ENCODE data around the gene ZBTB8A.
"Not testable (repeated sequence)": the region's sequence is repeated elsewhere in the genome, so short reads cannot be mapped to it uniquely, and the experiment has no call there.

Gene ZBTB8A

DNA sequence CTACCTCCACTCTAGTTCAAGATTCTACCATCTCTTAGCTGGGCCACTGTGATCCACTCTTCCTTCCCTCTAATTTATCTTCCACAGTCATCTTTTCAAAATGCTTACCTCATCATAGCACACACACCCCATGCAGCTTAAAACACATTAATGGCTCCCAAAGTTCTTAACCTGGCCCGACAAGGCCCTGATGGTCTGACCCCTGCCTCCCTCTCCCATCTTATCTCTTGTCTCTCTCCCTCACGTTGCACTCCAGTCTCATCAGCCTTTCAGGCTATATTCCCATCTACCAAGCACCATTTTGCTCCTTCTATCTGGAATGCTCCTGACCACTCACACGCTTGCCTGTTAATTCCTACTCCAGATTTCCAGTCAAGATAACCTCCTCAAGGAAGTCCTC is 2.5 kb upstream of the ZBTB8A start:
- DNase-seq, result no peak

DNA sequence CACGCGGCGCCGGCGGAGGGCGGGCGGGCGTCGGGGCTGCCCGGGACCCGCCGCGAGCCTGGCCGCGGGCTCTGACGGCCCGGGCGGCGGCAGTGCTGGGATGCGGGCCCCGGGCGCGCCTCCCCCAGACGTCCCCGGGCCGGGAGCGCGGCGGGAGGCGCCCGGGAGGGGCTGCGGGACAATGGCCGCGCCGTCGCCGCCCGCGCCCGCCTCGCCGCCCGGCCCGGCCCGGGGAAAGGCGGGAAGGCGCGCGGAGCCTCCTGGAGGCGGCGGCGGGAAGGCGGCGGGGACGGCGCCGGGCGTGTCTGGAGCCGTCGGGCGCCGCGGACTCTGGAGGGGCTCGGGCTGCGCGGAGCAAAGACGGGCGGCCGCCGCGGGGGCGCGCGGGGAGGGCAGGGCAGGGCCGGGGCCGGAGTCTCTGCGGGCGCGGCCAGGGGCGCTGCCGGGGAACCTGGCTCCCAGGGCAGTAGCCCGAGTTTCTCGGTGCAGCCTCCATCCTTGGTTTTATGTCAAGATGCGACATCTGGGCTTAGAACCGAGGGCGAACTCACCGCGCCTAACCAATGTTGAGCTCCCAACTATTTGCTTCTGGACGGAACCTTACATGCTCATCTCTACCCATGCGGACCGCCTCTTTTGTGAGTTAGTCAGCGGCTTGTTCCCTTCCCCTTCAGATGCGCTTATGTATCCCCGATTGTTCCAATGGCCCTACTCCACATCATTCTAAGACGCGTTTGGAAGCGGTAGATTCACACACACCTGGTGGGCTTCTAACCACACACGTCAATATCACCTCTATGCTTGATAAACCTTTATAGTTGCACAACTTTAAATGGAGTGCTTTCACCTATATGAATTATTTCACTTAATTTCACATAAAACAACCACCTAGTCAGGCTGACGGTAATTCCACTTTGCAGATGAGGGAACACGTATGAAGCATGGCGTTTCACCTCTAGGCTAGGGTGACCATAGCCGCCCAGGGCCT is 651 bp downstream of the ZBTB8A start:
- peak in 23 of 56 donors; percentile 2 to 60 (median 15) for DNase-seq

DNA sequence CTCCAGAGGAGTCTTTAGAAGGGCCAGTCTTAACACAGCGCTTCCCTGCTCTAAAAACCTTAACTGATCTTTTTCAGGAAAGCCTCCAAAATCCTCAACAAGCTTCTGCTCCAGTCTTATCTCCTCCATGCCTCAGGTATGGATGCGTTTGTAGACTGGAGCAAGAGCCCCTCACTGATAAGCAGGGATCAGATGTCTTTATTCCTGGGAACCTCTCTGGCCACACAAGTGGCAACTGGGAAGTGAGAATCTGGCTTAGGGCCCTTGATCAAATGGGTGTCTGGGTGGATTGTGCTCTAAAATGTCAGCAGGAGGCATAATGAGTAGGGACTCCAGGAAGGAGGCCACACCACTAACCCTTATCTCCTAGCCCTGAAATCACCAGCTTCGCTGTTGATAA is 1.4 kb downstream of the ZBTB8A start:
- no peak for DNase-seq

DNA sequence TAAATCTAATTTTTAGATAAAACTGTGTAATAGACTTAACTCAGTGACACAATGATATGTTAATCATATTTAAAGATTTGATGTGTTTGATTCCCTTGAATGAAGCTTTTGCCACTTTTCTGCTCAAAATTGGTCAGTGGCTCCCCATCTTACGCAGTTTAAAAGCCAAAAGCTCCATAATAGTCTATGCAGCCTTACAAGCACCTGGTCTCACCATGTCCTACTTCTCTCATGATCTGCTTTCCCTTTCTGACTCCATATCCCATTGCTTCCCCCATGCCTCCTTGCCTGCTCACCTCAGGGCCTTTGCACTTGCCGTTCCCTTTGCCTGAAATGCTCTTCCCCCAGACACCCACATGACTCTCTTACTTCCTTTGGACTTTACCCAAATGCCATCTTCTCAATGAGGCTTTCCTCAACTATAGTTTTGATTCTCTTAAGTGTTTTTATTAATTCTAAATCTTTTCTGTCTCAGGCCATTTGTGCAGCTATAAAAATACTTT is 1.9 kb downstream of the ZBTB8A start:
- DNase-seq, result no peak

DNA sequence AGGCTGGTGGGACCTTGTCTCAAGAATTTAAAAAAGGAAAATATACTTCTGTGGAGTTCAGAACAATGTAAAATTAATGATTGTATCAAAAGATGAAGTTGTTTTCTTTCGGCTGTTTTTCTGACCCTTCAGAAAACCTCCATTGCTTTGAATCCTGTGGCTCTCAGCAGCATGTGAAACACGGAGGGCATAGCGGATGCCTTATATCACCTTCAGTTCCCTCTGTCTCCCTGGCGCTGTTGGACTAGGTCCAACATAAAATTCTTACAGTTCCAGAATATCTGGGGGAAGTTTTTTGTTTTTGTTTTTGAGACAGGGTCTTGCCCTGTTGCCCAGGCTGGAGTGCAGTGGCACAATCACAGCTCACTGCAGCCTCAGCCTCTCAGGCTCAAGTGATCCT is 7.4 kb downstream of the ZBTB8A start:
- DNase-seq, result no peak

DNA sequence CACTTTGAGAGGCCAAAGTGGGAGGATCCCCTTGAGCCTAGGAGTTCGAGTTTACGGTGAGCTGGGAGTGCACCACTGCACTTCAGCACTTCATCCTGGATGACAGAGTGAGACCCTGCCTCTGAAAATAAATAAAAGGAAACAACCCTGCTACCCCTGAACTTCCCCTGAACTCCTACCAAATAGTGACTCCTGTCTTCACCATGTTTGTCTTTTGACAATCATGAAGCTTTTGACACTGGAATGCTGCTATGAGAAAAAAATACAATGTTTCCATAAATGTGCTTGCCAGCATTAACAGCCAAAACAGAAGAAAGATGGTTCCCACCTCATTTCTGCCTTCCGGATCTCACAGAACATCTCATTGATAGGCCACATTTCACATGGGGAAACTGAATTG is 10.4 kb downstream of the ZBTB8A start:
- no peak for DNase-seq

DNA sequence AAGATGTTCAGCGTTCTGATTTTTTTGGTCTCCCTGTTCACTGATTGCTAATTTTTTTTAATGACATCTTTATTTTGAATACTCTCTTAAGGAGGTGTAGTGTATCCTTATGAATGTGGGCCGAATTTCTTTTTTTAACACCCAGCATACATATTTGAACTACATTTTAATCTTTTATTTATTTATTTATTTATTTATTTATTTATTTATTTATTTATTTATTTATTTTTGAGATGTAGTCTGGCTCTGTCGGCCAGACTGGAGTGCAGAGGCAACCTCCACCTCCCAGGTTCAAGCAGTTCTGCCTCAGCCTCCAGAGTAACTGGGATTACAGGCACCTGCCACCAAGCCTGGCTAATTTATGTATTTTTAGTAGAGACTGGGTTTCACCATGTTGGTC is 15.1 kb downstream of the ZBTB8A start:
- no peak for DNase-seq

DNA sequence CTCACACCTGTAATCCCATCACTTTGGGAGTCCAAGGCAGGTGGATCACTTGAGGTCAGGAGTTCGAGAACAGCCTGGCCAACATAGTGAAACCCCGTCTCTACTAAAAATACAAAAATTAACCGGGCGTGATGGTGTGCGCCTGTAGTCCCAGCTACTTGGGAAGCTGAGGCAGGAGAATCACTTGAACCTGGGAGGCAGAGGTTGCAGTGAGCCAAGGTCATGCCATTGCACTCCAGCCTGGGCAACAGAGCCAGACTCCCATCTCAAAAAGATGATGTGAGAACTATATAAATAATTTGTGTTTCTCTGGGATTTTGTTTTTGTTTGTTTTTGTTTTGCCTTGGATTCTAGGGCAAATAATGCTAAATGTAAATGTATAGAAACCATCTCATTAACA is 17.8 kb downstream of the ZBTB8A start:
- not testable (repeated sequence) for DNase-seq

DNA sequence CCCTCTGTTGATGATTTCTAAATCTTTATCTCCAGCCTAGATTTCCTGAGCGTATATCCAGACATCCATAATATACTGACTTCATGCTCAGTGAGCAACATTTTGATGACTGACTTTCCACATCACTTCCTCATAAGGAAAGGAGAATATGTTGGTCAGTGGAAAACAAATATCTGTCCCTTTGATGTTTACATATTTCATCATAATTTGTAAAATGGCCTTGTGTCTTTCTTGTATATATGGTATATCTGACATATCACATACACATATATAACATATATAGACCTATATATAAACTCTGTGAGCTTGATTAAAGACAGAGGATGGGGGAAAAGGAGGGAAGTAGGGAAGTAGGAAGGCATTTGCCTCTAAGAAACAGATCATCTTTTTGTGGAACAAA is 18.6 kb downstream of the ZBTB8A start:
- no peak for DNase-seq

DNA sequence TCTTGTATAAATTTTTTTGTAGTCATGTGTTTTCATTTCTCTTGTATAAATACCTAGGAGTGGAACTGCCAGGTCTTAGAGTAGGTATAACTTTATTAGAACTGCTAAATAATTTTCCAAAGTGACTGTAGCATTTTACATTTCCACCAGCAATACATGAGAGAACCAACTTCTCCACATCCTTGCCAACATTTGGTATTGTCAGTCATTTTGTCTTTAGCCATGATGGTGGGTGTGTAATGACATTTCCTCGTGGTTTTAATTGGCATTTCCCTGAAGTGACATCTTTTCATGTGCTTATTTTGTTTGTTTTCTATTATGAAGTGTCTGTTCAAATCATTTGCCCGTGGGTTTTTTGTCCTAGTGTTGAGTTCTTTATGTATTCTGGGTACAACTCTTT is 29.7 kb downstream of the ZBTB8A start:
- no peak for DNase-seq

DNA sequence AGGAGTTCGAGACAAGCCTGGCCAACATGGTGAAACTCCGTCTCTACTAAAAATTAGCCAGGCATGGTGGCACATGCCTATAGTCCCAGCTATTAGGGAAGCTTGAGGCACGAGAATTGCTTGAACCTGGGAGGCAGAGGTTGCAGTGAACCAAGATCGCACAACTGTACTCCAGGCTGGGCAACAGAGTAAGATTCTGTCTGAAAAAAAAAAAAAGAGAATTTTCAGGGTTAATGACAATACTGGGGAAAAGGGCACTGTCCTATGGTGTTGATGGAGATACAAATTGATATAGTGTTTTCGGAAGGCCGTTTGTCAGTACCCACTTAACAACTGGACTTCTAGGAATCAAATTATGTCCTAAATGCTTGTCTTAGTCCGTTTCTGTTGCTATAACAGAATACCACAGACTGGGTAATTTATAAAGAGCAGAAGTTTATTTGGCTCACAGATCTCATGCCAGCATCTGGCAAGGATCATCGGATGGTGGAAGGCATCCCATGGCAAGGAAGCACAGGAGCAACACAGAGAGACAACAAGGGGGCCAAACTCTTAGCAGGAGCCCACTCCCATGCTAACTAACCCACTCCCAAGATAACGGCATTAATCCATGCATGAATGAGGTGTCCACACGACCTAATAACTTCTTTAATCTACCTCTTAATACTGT is 41.3 kb downstream of the ZBTB8A start:
- DNase-seq, result no peak

DNA sequence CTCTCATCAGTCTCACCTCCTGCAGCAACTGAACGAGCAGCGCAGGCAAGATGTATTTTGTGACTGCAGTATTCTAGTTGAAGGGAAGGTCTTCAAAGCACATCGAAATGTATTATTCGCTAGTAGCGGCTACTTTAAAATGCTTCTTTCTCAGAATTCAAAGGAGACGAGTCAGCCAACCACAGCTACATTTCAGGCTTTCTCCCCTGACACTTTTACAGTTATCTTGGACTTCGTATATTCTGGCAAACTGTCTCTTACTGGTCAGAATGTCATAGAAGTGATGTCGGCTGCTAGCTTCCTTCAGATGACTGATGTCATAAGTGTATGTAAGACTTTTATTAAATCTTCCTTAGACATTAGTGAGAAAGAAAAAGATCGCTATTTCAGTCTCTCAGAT is 53.7 kb downstream of the ZBTB8A start:
- no peak for DNase-seq

DNA sequence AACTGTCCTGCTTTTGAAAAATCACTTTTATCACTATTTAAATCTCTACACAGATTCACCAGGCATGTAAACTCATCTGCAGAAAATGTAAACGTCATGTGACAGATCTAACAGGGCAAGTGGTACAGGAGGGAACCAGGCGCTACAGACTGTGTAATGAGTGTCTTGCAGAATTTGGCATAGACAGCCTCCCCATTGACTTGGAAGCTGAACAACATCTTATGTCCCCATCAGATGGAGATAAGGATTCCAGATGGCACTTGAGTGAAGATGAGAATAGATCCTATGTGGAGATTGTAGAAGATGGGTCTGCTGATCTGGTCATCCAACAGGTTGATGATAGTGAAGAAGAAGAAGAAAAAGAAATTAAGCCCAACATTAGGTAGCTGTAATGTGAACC is 60.8 kb downstream of the ZBTB8A start:
- DNase-seq, result no peak

DNA sequence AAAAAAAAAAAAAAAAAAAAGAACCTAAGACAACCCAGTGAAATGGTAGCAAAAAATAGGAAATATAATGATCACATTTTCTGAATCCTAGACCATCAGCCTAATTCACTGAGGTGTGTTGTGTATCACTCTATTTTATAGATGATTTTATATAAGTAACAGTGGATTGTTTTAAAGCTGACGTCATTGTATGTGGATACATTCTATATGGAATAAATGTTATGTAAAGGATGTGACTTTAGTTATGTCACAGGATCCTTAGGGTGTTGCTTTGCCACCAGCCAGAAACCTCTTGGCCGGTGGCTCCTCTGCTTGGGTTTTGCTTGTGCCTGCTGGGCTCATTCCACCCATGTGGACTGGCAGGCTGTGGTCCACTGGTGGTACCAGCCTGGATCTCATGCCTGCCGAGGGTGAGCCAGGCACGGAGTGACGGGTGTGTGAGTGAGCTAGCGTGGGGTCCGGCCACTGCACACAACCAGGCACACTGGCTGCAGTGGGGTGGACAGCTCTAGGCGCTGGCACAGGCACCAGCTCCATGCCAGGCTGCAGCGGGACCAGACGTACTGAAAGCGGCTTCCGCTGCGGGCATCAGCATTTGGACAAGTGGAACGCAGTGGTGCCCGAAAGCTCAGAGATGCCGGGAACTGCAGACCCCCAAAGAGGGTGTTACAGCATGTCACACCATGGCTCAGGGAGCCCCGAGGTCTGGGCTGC is 66.6 kb downstream of the ZBTB8A start:
- DNase-seq, result no peak

DNA sequence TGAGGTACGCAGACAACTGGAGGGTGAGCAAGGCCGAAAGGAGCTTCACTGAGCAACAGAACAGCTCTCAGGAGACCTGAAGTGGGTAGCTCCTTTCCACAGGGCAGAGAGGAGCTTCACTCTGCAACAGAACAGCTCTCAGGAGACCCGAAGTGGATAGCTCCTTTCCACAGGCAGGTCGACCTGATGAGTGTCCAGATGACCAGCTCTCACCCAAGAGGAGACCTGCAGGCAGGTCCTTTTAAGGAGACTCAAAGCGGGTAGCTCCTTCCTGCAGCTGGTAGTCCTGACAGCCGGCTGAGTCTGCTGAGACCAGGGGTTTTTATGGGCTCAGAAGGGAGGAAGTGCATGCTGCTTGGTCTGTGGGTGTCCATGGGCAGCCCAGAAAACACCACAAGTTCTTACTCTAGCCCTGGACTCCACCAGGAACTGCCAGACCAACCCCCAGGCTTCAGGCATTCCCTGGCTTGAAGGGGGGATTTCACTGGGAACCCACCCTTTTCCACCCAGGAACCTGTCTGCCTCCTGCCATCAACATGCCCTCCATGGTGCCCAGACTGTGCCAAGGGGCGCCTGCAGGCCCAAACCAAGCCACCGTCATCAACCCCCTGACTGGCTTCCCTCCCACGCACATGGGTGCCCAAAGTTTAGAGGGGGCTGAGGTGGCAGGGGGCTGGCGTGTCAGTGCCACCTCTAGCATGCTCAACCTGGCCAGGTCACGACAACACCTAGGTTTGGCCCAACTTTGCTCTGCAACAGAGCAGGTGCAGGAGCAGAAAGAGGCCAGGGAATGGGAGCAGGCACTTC is 67.5 kb downstream of the ZBTB8A start:
- no peak for DNase-seq

DNA sequence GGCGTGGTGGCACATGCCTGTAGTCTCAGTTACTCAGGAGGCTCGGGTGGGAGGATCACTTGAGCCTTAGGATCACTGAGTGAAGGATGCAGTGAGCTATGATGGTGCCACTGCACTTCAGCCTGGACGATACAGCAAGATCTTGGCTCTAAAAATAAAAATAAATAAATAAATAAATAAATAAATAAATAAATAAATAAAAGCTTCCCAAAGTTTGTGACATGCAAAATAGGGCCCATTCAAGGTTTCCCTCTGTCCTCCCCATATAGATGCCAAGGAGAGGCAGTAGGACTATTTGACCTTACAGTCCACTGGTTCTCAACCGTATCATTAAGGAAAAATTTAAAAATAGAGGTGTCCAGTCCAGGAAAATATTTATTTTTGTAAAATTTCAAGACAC is 70.0 kb downstream of the ZBTB8A start:
- no peak for DNase-seq

DNA sequence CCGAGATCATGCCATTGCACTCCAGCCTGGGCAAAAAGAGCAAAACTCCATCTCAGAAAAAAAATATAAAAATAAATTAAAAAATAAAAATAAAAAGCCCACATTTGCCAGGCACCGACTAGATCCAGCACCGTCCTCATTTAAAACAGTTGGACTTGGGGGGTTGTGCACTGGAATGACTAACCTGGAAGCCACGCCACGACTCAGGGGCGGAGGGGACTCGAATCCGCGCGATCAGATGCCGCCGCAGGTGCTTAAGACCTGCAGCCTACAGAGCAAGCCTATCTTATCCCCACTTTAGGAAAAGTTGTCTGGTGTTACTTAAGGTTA is 72.6 kb downstream of the ZBTB8A start:
- no peak for DNase-seq

DNA sequence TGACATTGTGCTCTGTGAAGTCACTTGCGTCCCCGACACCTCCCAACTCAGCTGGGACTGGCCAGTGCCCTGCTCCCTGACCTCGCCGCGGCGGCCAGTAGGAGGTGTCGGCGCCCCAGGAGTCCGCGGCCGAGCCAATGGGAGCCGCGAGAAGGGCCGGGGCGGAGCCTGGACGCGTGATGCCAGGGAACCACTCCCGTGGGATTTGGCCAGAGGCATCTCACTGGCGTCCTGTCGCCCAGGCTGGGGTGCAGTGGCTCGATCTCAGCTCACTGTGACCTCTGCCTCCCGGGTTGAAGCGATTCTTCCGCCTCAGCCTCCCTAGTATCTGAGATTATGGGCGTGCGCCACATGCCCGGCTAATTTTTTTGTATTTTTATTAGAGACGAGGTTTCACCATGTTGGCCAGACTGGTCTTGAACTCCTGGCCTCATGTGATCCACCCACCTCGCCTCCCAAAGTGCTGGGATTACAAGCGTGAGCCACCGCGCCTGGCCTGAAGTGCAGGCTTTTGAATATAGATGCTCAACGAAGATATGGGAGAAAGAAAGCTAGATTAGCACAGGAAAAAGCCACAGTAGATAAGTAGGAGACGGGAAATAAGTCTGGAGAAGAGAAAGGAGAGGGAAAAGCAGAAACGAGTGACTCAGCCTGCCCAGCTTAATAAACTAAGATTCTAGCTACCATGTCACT is 73.1 kb downstream of the ZBTB8A start:
- peak; percentile 18 to 93 (median 78) for DNase-seq

DNA sequence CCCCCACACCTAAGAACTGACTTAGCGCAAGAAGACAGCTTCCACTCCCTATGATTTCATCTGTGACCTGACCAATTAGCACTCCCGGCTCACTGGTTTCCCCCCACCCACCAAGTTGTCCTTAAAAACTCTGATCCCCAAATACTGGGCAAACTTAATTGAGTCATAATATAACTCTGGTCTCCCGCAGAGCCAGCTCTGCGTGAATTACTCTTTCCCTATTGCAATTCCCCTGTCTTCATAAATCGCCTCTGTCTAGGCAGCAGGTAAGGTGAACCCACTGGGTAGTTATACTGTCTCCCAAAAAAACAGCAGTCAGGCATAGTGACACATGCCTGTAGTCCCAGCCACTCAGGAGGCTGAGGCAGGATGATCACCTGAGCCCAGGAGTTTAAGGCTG is 74.2 kb downstream of the ZBTB8A start:
- DNase-seq, result no peak

DNA sequence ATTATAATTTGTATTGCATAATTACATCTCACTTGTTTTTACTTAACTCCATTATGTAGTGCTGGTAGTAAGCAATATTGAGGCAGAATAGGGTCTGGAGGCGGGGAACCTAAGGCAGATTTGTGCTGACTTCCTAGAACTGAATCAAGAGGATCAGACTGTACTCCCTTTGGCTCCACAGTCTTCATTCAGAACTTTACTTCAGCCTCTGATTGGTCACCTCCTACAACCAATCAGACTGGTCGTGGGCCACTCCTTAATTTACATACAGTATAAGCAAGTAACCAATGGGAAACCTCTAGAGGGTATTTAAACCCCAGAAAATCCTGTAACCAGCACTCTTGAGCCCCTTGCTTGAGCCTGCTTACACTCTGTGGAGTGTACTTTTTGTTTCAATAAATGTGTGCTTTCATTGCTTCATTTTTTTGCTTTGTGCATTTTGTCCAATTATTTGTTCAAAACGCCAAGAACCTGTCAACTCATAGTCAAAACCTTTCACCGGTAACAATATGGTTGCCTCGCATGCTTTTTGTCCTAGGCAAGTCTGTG is 79.5 kb downstream of the ZBTB8A start:
- DNase-seq, result no peak

Data from amygdala (tissue), 56 donors.